ENCODE data around the gene GIMAP2. TPM values are rescaled to one million over a fixed set of nuclear protein-coding genes. Genes with fewer than 3 reads are reported as not detected.
"Not testable (repeated sequence)": the region's sequence is repeated elsewhere in the genome, so short reads cannot be mapped to it uniquely, and the experiment has no call there.

Gene GIMAP2
- total RNA-seq, 1 donor from 2014 or later = 1.1 TPM

DNA sequence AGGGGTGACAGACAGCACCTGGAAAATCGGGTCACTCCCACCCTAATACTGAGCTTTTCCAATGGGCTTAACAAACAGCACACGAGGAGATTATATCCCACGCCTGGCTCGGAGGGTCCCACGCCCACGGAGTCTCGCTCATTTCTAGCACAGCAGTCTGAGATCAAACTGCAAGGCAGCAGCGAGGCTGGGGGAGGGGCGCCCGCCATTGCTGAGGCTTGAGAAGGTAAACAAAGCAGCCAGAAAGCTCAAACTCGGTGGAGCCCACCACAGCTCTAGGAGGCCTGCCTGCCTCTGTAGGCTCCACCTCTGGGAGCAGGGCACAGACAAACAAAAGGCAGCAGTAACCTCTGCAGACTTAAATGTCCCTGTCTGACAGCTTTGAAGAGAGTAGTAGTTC is 6.9 kb upstream of the GIMAP2 start:
- ATAC-seq = not testable (repeated sequence)

GRCh38 chr7:150680364-150680763 is 5.1 kb upstream of the GIMAP2 start:
- not testable (repeated sequence) for ATAC-seq

DNA sequence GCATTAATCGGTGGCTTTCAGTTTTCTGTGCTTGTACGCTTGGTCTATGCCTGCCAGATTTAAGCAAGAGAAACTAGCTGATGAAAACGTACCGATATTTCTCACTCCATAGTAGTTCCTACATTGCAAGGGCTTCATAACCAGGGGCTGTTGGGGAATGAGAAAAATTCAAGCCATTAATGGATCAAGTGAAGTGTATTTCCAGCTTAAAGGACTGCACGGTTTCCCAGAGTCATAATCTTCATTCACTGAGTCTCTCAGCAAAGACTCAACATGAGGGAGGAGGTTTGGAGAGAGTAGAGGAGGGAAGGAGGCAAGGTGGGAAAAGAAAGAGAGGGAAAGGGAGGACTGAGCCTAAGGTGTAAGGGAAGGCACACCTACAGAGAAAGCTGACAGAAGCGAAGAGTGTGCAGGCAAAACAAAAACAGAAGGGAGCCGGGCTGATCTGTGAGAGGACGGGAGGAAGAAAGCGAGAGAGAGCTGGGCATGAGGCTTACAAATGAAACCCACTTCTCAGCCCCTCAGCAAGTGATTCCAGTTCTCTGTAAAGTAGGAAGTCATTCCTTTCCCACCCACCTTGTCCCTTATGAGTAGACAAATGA is 625 bp downstream of the GIMAP2 start:
- ATAC-seq = no peak

DNA sequence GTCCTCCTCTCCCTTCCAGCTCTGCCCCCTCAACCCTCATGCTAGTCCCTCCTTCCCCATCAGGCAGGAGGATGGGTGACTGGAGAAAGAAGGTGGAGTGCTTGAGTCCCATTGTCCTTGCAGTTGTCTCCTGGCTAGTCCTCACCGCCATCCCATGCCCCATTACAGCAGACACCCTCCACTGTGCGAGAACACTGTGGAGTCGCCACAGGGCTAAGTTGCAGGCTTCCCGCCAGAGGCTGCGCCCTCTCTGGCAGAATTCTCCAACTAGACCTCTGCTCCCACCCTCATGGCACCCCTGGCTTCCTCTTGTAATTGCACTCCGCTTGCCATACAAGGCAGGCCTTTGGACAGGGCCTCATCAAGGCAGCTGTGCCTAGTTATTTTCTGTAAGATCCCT is 3.1 kb downstream of the GIMAP2 start:
- no peak for ATAC-seq

GRCh38 chr7:150695654-150696053 is 10.1 kb downstream of the GIMAP2 start:
- no peak for ATAC-seq

DNA sequence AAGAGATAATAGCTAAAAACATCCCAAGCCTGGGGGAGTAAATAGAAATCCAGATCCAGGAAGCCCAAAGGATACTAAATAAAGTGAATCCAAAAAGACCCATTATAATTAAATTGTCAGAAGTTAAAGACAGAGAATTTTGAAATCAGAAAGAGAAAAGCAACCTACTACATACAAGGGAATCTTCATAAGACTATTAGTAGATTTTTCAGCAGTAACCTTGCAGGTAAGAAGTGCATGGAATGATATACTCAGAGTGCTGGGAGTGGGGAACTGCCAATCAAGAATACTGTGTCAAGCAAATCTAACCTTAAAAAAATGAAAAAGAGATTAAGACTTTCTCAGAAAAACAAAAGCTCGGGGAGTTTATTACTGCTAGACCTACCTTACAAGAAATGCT is 17.7 kb downstream of the GIMAP2 start:
- ATAC-seq = no peak

GRCh38 chr7:150715293-150715692 is 29.8 kb downstream of the GIMAP2 start:
- no peak for ATAC-seq

DNA sequence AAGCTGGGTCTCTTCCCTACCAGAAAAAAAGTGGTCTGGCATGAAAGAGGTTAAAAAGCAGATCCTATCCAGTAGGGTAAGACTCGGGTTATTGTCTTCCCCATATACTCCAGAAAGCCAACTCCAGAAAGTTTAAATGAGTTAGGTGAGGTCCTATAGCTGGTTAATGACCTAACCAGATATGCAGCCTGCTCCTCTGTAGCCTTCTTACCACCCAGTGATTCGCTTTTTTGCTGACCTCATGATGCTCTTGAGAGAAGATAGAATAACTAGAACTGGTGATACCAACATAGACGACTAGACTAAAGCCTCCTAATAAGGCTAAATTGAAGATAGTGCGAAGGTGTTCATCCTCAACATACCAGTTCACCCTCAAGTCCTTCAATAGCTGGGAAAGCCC is 30.2 kb downstream of the GIMAP2 start:
- ATAC-seq = no peak

- peak; percentile 58 for ATAC-seq
Observed at GRCh38 chr7:150716368-150716767, 30.9 kb downstream of the GIMAP2 start, which contains the start of gene GIMAP1. GIMAP1 (plus strand) TSS chr7:150716613; CDS start chr7:150719048, 2,435 bp downstream.

DNA sequence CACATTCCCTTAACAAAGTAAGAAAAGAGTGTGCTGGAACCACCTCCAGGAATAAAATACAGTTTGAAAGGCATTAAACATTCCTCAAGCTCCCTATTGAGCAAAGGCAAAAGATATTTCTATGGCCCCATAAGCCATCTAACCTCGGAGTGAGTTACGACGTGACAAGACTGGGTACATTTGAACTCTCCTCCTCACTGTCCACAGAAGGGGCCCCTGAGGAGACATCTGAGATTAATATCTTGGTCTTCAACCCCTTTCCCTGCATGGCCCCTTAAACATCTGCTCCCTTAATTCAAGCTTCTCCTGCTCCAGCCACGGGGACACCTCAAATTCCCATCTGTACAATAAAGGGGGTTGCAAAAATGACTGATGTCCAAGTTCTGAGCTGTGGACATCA is 31.4 kb downstream of the GIMAP2 start:
- ATAC-seq = no peak

- no peak for ATAC-seq
Observed at GRCh38 chr7:150717814-150718420, 32.4 kb downstream of the GIMAP2 start.

GRCh38 chr7:150719436-150719835 is 33.9 kb downstream of the GIMAP2 start:
- ATAC-seq = no peak

DNA sequence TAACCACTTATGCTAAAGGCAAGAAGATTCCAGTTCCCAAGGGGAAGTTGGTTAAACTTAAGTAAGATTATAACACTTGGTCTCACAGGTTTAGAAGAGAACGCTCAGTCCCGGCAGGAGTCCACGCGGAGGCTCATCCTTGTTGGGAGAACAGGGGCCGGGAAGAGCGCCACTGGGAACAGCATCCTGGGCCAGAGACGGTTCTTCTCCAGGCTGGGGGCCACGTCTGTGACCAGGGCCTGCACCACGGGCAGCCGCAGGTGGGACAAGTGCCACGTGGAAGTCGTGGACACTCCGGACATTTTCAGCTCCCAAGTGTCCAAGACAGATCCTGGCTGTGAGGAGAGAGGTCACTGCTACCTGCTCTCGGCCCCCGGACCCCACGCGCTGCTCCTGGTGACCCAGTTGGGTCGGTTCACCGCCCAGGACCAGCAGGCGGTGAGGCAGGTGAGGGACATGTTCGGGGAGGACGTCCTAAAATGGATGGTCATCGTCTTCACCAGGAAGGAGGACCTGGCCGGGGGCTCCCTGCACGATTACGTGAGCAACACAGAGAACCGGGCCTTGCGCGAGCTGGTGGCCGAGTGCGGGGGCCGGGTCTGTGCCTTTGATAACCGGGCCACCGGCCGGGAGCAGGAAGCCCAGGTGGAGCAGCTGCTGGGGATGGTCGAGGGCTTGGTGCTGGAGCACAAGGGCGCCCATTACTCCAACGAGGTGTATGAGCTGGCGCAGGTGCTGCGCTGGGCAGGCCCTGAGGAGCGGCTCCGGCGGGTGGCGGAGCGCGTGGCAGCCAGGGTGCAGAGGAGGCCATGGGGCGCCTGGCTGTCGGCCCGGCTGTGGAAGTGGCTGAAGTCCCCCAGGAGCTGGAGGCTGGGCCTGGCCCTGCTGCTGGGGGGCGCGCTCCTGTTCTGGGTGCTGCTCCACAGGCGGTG is 34.7 kb downstream of the GIMAP2 start:
- no peak for ATAC-seq

DNA sequence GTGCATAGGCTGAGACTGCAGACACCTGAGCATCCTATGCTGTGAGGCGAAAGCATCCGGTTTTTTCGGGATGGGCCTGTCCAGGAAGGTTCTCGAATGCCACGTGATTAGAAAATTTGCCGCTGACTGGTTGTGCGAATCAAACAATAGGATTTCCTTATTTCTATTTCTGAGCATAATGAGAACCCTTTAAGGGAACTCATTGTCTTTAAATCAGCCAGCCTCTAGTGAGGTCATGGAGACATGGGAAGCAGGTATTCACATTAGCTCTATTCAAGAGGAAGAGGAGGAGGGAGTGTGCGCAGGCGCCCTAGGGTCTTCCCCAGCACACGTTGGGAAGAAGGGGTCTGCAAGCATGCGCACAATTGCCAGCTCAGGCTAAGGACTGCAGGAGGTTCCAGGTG is 36.5 kb downstream of the GIMAP2 start:
- no peak for ATAC-seq

GRCh38 chr7:150722431-150722931 is 37.0 kb downstream of the GIMAP2 start:
- no peak for ATAC-seq

GRCh38 chr7:150723467-150723866 is 38.0 kb downstream of the GIMAP2 start:
- ATAC-seq = no peak

- ATAC-seq = no peak
Observed at GRCh38 chr7:150727381-150727780, 41.9 kb downstream of the GIMAP2 start.

DNA sequence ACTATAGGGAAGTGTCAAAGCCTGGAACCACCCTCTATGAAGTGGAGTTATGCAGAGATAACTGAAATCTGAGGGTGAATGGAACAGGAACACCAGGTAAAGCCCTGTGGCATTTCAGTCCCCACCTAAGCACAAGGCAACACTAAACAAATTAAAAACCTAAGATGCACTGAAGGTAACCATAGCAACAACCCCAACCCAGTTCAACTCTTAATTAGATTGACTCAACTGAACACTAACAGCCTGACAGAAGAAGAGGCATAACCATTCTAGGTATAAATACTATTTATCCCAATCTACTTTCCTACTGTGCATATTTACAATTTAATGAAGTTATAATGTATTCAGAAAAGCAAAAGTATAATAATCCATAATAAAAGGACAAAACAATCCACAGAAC is 42.5 kb downstream of the GIMAP2 start:
- ATAC-seq = no peak

GRCh38 chr7:150728609-150729008 is 43.1 kb downstream of the GIMAP2 start:
- ATAC-seq = no peak

GRCh38 chr7:150731916-150732315 is 46.4 kb downstream of the GIMAP2 start:
- ATAC-seq = no peak

DNA sequence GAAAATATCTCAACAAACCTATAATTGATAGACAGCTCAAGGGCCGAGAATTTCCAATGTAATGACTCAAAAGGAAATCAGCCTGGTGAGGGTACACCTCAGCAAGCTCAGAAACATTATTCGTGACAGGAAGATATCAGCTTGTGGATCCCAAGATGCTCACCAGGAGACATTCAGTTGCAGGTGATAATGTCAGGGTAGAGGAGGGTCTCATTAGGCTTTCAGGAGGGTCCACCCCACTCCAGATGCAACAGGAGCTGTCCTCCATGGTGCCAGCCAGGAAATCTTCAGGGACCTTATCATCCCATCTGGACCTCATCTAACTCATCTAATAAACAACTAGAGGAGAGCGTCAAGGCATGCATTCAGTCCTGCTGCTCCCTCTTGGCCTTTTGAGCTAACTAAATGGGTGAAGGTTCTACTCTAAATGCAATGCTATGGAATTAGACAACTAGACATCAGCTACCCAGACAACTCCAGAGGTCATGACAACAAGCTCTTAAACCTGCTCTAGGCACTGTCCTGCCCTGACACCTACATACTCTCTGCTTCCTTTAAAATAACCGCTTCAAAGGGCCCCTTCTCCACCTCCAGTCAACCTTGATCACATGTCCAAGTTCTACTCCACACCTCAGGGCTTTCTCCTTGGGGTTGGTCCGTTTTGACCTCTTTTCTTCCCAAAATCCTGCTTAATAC is 47.4 kb downstream of the GIMAP2 start:
- no peak for ATAC-seq

- ATAC-seq = no peak
Observed at GRCh38 chr7:150733482-150734095, 48.1 kb downstream of the GIMAP2 start.
